Stimulated activated CD4-positive, alpha-beta T cell treated with anti-CD3 and anti-CD28 coated beads, Interleukin-2, amount 100 ng/mL, for 24 hours (primary cell): Measurements from ENCODE around the gene TPST2.
A peak's percentile ranks its signal among the peaks of the same experiment; 100 is the strongest.
"Not testable (repeated sequence)": the region's sequence is repeated elsewhere in the genome, so short reads cannot be mapped to it uniquely, and the experiment has no call there.

Experiments used
- DNase-seq, 2 donors: peaks; one replicate each; pipeline ENCODE4 v3.0.0-alpha.2; 2020

The TPST2 gene

GRCh38 chr22:26589845-26590736 is at the start of gene TPST2:
Gene TPST2, minus strand, starts transcription at chr22:26590132. Its CDS starts 48,502 bp downstream, at chr22:26541630.
- DNase-seq = peak; percentile 73 to 79

GRCh38 chr22:26636296-26636695 is 46.4 kb upstream of the TPST2 start:
- DNase-seq = no peak

GRCh38 chr22:26635117-26635516 is 45.2 kb upstream of the TPST2 start:
- DNase-seq = no peak

GRCh38 chr22:26634189-26634588 is 44.3 kb upstream of the TPST2 start:
- DNase-seq = no peak

- DNase-seq = no peak
These were observed 42.7 kb upstream of the TPST2 start for GRCh38 chr22:26632422-26633155.

GRCh38 chr22:26631282-26631681 is 41.4 kb upstream of the TPST2 start:
- no peak for DNase-seq

- DNase-seq = no peak
These were observed 40.2 kb upstream of the TPST2 start for GRCh38 chr22:26629988-26630761.

- no peak for DNase-seq
These were observed 34.9 kb upstream of the TPST2 start for GRCh38 chr22:26624803-26625202.

GRCh38 chr22:26623984-26624383 is 34.1 kb upstream of the TPST2 start:
- DNase-seq = no peak

- no peak for DNase-seq
These were observed 31.7 kb upstream of the TPST2 start, which contains the start of gene CRYBA4 for GRCh38 chr22:26621663-26622062. Gene CRYBA4, plus strand, starts transcription at chr22:26621963. Its CDS starts 634 bp downstream, at chr22:26622597.

GRCh38 chr22:26620197-26620596 is 30.3 kb upstream of the TPST2 start:
- no peak for DNase-seq

GRCh38 chr22:26619510-26619909 is 29.6 kb upstream of the TPST2 start:
- DNase-seq = no peak

GRCh38 chr22:26618455-26618854 is 28.5 kb upstream of the TPST2 start:
- no peak for DNase-seq

- DNase-seq = no peak
These were observed 27.6 kb upstream of the TPST2 start, which contains the start of gene CRYBB1 for GRCh38 chr22:26617271-26618199. Gene CRYBB1, minus strand, starts transcription at chr22:26618027. Its CDS starts 1,708 bp downstream, at chr22:26616319.

- DNase-seq = no peak
These were observed 26.7 kb upstream of the TPST2 start for GRCh38 chr22:26616650-26617049.

GRCh38 chr22:26615830-26616435 is 26.0 kb upstream of the TPST2 start:
- DNase-seq = no peak

- no peak for DNase-seq
These were observed 25.2 kb upstream of the TPST2 start for GRCh38 chr22:26615149-26615548.

- DNase-seq = no peak
These were observed 24.4 kb upstream of the TPST2 start for GRCh38 chr22:26614322-26614721.

GRCh38 chr22:26613753-26614152 is 23.8 kb upstream of the TPST2 start:
- not testable (repeated sequence) for DNase-seq

- DNase-seq = no peak
These were observed 22.7 kb upstream of the TPST2 start for GRCh38 chr22:26612652-26613051.

GRCh38 chr22:26610996-26611395 is 21.1 kb upstream of the TPST2 start:
- DNase-seq = no peak
